Astrocyte (in vitro differentiated cells and primary cell): ENCODE measurements around the gene ARHGAP24. TPM values are rescaled to one million over a fixed set of nuclear protein-coding genes. Genes with fewer than 3 reads are reported as not detected.

ENCODE experiments used
- DNase-seq: peaks from one replicate; pipeline ENCODE4 v3.0.0-alpha.2; 2010; ENCODE audit warnings: low read depth
- FAIRE-seq: peaks from 2 replicates; lab custom pipeline; 2011; peaks lifted over from hg19 to GRCh38; lab: Jason Lieb, UNC
- H2AFZ ChIP-seq: 2 replicates; pipeline ENCODE4 v1.6.0; 2012; ENCODE audit warnings: low read depth, low read length, inconsistent platforms
- H3K27ac ChIP-seq: 2 replicates; pipeline ENCODE4 v1.5.1; 2011; ENCODE audit warnings: low read depth, low read length, inconsistent platforms
- H3K27me3 ChIP-seq: 2 replicates; pipeline ENCODE4 v1.6.0; 2011; ENCODE audit warnings: low read length, inconsistent platforms; ENCODE audit not compliant: insufficient read depth
- H3K36me3 ChIP-seq: 2 replicates; pipeline ENCODE4 v1.5.1; 2011; ENCODE audit warnings: low read length, inconsistent platforms; ENCODE audit not compliant: insufficient read depth
- H3K4me1 ChIP-seq: 2 replicates; pipeline ENCODE4 v1.5.1; 2011; ENCODE audit warnings: low read length, inconsistent platforms; ENCODE audit not compliant: insufficient read depth
- H3K4me2 ChIP-seq: 2 replicates; pipeline ENCODE4 v1.6.0; 2012; ENCODE audit warnings: low read length, inconsistent platforms
- H3K4me3 ChIP-seq: 2 replicates; pipeline ENCODE4 v1.5.1; 2011; ENCODE audit warnings: low read depth, mild to moderate bottlenecking, low read length, inconsistent platforms; ENCODE audit not compliant: insufficient read depth
- H3K79me2 ChIP-seq: 2 replicates; pipeline ENCODE4 v1.6.0; 2012; ENCODE audit warnings: mild to moderate bottlenecking, low read length, inconsistent platforms; ENCODE audit not compliant: insufficient read depth
- H3K9ac ChIP-seq: 2 replicates; pipeline ENCODE4 v1.6.0; 2012; ENCODE audit warnings: mild to moderate bottlenecking, low read length, inconsistent platforms
- H3K9me3 ChIP-seq: 2 replicates; pipeline ENCODE4 v1.5.1; 2012; ENCODE audit warnings: low read depth, mild to moderate bottlenecking, low read length, inconsistent platforms; ENCODE audit not compliant: insufficient read depth
- H4K20me1 ChIP-seq: 2 replicates; pipeline ENCODE4 v1.6.0; 2012; ENCODE audit warnings: low read length, inconsistent platforms; ENCODE audit not compliant: insufficient read depth
- H3K27ac Mint-ChIP-seq: one replicate; pipeline ENCODE4 v1.8.0; 2021; ENCODE audit warnings: mild to moderate bottlenecking, mixed read lengths; ENCODE audit not compliant: unreplicated experiment
- H3K27me3 Mint-ChIP-seq: one replicate; pipeline ENCODE4 v1.8.0; 2021; ENCODE audit warnings: low read depth, mixed read lengths; ENCODE audit not compliant: unreplicated experiment
- H3K36me3 Mint-ChIP-seq: one replicate; pipeline ENCODE4 v1.8.0; 2021; ENCODE audit warnings: low read depth, mixed read lengths; ENCODE audit not compliant: unreplicated experiment
- H3K4me1 Mint-ChIP-seq: one replicate; pipeline ENCODE4 v1.8.0; 2021; ENCODE audit warnings: low read depth, mixed read lengths; ENCODE audit not compliant: unreplicated experiment
- H3K4me3 Mint-ChIP-seq: one replicate; pipeline ENCODE4 v1.8.0; 2021; ENCODE audit warnings: mild to moderate bottlenecking, moderate library complexity, mixed read lengths; ENCODE audit not compliant: unreplicated experiment
- H3K9me3 Mint-ChIP-seq: one replicate; pipeline ENCODE4 v1.8.0; 2021; ENCODE audit warnings: mild to moderate bottlenecking, mixed read lengths; ENCODE audit not compliant: unreplicated experiment
- EZH2 ChIP-seq: IDR thresholded peaks from 2 replicates; pipeline ENCODE4 v1.6.1; 2012; ENCODE audit warnings: mild to moderate bottlenecking, low read length, inconsistent platforms; ENCODE audit not compliant: insufficient read depth
- total RNA-seq: library from RNA; stranded (reverse); gene quantifications from 2 replicates; pipeline ENCODE4 v1.2.1, GENCODE V29; 2021
- TF ChIP-seq, protein P1 (sequence below): IDR thresholded peaks from 2 replicates; pipeline ENCODE4 v1.5.1; 2011; ENCODE audit warnings: low read depth, mild to moderate bottlenecking, inconsistent platforms, low read length, moderate library complexity; ENCODE audit not compliant: insufficient read depth

The ARHGAP24 gene
- total RNA-seq, 1 donor from 2014 or later = 2.1 TPM

DNA sequence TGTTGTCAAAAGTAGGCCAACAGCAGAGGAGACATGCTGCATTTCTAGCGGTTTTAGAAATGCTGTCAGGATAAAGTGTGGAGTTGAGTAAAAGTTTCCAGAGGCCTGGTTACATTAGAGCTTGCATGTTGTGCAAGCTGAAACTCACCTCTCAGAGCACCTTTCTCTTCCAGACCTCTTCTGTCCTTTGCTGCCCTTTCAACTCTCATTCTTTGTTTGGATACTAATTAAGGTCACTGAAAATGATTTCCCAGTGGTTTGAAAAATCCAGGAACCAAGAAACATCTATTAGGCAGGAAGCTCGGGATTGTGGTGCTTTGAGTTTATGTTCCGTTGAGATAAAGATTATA is 458.3 kb downstream of the ARHGAP24 start:
- no peaks in the 10 kb centered on the region for H3K79me2 ChIP-seq
- Mint-ChIP-seq H3K27ac (no peak overlapping the region), H3K4me1 (peaks cover 23% of the 10 kb centered on the region), H3K36me3 (no peaks in the 10 kb centered on the region), H3K4me3 (no peak overlapping the region), H3K9me3 (no peaks in the 10 kb centered on the region), H3K27me3 (no peaks in the 10 kb centered on the region)
- peaks cover 14% of the 10 kb centered on the region for H4K20me1 ChIP-seq
- H3K4me2 ChIP-seq = no peak overlapping the region
- H3K27ac ChIP-seq = no peak overlapping the region
- DNase-seq (no peak), FAIRE-seq (no peak)
- H2AFZ ChIP-seq = no peak overlapping the region
- no peaks in the 10 kb centered on the region for H3K9me3 ChIP-seq
- TF ChIP-seq, protein P1, sequence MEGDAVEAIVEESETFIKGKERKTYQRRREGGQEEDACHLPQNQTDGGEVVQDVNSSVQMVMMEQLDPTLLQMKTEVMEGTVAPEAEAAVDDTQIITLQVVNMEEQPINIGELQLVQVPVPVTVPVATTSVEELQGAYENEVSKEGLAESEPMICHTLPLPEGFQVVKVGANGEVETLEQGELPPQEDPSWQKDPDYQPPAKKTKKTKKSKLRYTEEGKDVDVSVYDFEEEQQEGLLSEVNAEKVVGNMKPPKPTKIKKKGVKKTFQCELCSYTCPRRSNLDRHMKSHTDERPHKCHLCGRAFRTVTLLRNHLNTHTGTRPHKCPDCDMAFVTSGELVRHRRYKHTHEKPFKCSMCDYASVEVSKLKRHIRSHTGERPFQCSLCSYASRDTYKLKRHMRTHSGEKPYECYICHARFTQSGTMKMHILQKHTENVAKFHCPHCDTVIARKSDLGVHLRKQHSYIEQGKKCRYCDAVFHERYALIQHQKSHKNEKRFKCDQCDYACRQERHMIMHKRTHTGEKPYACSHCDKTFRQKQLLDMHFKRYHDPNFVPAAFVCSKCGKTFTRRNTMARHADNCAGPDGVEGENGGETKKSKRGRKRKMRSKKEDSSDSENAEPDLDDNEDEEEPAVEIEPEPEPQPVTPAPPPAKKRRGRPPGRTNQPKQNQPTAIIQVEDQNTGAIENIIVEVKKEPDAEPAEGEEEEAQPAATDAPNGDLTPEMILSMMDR = no peak
- no peak for TF ChIP-seq EZH2
- no peaks in the 10 kb centered on the region for H3K36me3 ChIP-seq
- no peaks in the 10 kb centered on the region for H3K27me3 ChIP-seq
- H3K4me1 ChIP-seq = peaks cover 11% of the 10 kb centered on the region
- no peak overlapping the region for H3K9ac ChIP-seq
- no peak overlapping the region for H3K4me3 ChIP-seq

- no peak overlapping the region for H3K4me2 ChIP-seq
- Mint-ChIP-seq H3K27ac (no peak overlapping the region), H3K9me3 (no peaks in the 10 kb centered on the region), H3K36me3 (no peaks in the 10 kb centered on the region), H3K4me3 (no peak overlapping the region), H3K27me3 (no peaks in the 10 kb centered on the region), H3K4me1 (peaks cover 2% of the 10 kb centered on the region)
- no peaks in the 10 kb centered on the region for H3K79me2 ChIP-seq
- no peak for FAIRE-seq
- no peak overlapping the region for H2AFZ ChIP-seq
- no peaks in the 10 kb centered on the region for H3K36me3 ChIP-seq
- no peak overlapping the region for H3K27ac ChIP-seq
- H3K9ac ChIP-seq = no peak overlapping the region
- no peaks in the 10 kb centered on the region for H4K20me1 ChIP-seq
- no peaks in the 10 kb centered on the region for H3K27me3 ChIP-seq
- no peaks in the 10 kb centered on the region for H3K9me3 ChIP-seq
- no peak overlapping the region for H3K4me3 ChIP-seq
- H3K4me1 ChIP-seq = no peaks in the 10 kb centered on the region
- no peak for TF ChIP-seq EZH2
- TF ChIP-seq, protein P1 = no peak
- no peak for DNase-seq
These were observed 462.6 kb downstream of the ARHGAP24 start for GRCh38 chr4:85937507-85937906.

GRCh38 chr4:85938062-85938461 is 463.1 kb downstream of the ARHGAP24 start:
- TF ChIP-seq, protein P1 = no peak
- TF ChIP-seq EZH2 = no peak
- DNase-seq (no peak), FAIRE-seq (no peak)
- Histone ChIP-seq H3K79me2 (no peaks in the 10 kb centered on the region), H3K4me2 (no peak overlapping the region), H3K4me1 (no peaks in the 10 kb centered on the region), H4K20me1 (no peaks in the 10 kb centered on the region), H3K27me3 (no peaks in the 10 kb centered on the region), H3K9ac (no peak overlapping the region), H3K36me3 (no peaks in the 10 kb centered on the region), H3K27ac (no peak overlapping the region), H3K4me3 (no peak overlapping the region), H3K9me3 (no peaks in the 10 kb centered on the region), H2AFZ (no peak overlapping the region)
- Mint-ChIP-seq H3K9me3 (no peaks in the 10 kb centered on the region), H3K27me3 (no peaks in the 10 kb centered on the region), H3K36me3 (no peaks in the 10 kb centered on the region), H3K4me1 (no peaks in the 10 kb centered on the region), H3K4me3 (no peak overlapping the region), H3K27ac (no peak overlapping the region)
